GM23338 (cell line): Measurements from ENCODE around the gene PAX2. TPM values are rescaled to one million over a fixed set of nuclear protein-coding genes. Genes with fewer than 3 reads are reported as not detected.
A peak's percentile ranks its signal among the peaks of the same experiment; 100 is the strongest.

Source experiments
- ATAC-seq: fragments of 200-7000 bp; cut with Tn5 transposase; 3 replicates; pipeline ENCODE4 v1.9.1; 2020
- DNase-seq: peaks from one replicate; pipeline ENCODE4 v3.0.0-alpha.2; 2015; ENCODE audit warnings: low spot score
- H2AFZ ChIP-seq: fragments of 200-600 bp; sonication (generic); 2 replicates; pipeline ENCODE4 v1.8.0; 2016; ENCODE audit warnings: antibody characterized with exemption, mild to moderate bottlenecking, moderate library complexity
- H3F3A ChIP-seq: fragments of 200-600 bp; sonication (generic); replicated peaks from 2 replicates; pipeline ENCODE4 v1.8.0; 2017; ENCODE audit warnings: antibody characterized with exemption, mixed run types, low read depth
- H3K27ac ChIP-seq: fragments of 200-600 bp; sonication (generic); 2 replicates; pipeline ENCODE4 v1.6.1; 2016; ENCODE audit warnings: low read depth
- H3K27me3 ChIP-seq: fragments of 200-600 bp; sonication (generic); 2 replicates; pipeline ENCODE4 v1.8.0; 2016; ENCODE audit warnings: mild to moderate bottlenecking, mixed run types, moderate library complexity; ENCODE audit not compliant: insufficient read depth
- H3K36me3 ChIP-seq: fragments of 200-600 bp; sonication (generic); 2 replicates; pipeline ENCODE4 v1.8.0; 2016; ENCODE audit warnings: mild to moderate bottlenecking; ENCODE audit not compliant: insufficient read depth
- H3K4me1 ChIP-seq: fragments of 200-600 bp; sonication (generic); 2 replicates; pipeline ENCODE4 v1.8.0; 2016; ENCODE audit warnings: mild to moderate bottlenecking, moderate library complexity; ENCODE audit not compliant: insufficient read depth
- H3K4me2 ChIP-seq: fragments of 200-600 bp; sonication (generic); 2 replicates; pipeline ENCODE4 v1.7.1; 2017; ENCODE audit warnings: mixed run types
- H3K4me3 ChIP-seq: fragments of 200-600 bp; sonication (generic); 2 replicates; pipeline ENCODE4 v1.6.1; 2016; ENCODE audit warnings: mixed run types
- H3K79me2 ChIP-seq: fragments of 200-600 bp; sonication (generic); replicated peaks from 2 replicates; pipeline ENCODE4 v1.8.0; 2017; ENCODE audit warnings: mild to moderate bottlenecking; ENCODE audit not compliant: insufficient read depth
- H3K9me2 ChIP-seq: fragments of 200-600 bp; sonication (generic); 2 replicates; pipeline ENCODE4 v1.8.0; 2017; ENCODE audit not compliant: insufficient read depth
- H4K20me1 ChIP-seq: fragments of 200-600 bp; sonication (generic); replicated peaks from 2 replicates; pipeline ENCODE4 v1.8.0; 2017; ENCODE audit warnings: mild to moderate bottlenecking; ENCODE audit not compliant: insufficient read depth
- H3K27ac Mint-ChIP-seq: 2 replicates; pipeline ENCODE4 v1.8.0; 2020; ENCODE audit warnings: inconsistent platforms, mild to moderate bottlenecking, moderate library complexity, mixed read lengths
- H3K27me3 Mint-ChIP-seq: 3 replicates; pipeline ENCODE4 v1.8.0; 2022; ENCODE audit warnings: low read depth, mild to moderate bottlenecking, moderate library complexity, mixed read lengths, inconsistent platforms; ENCODE audit not compliant: insufficient read depth, poor library complexity
- H3K36me3 Mint-ChIP-seq: 3 replicates; pipeline ENCODE4 v1.8.0; 2021; ENCODE audit warnings: low read depth, mild to moderate bottlenecking, inconsistent platforms, moderate library complexity, mixed read lengths
- H3K4me1 Mint-ChIP-seq: 3 replicates; pipeline ENCODE4 v1.8.0; 2020; ENCODE audit warnings: mild to moderate bottlenecking, inconsistent platforms, mixed read lengths
- H3K4me3 Mint-ChIP-seq: 3 replicates; pipeline ENCODE4 v1.8.0; 2021; ENCODE audit warnings: moderate library complexity, mild to moderate bottlenecking, inconsistent platforms, mixed read lengths
- H3K9me3 Mint-ChIP-seq: 3 replicates; pipeline ENCODE4 v1.8.0; 2020; ENCODE audit warnings: moderate library complexity, mild to moderate bottlenecking, inconsistent platforms, mixed read lengths
- CREB1 ChIP-seq: fragments of 250-450 bp; sonication (Bioruptor Pico); IDR thresholded peaks from 2 replicates; pipeline ENCODE4 v1.5.0; 2020; ENCODE audit warnings: low read depth, mild to moderate bottlenecking, moderate library complexity
- CTCF ChIP-seq, 2 experiments: fragments of 200-600 bp in 1 of 2; sonication (generic) in 1 of 2; conservative IDR thresholded peaks; 2 replicates each; pipeline versions ENCODE4 v1.5.1 to v1.6.1; 2016 to 2017; ENCODE audit warnings: antibody characterized with exemption in 2 of 2, low read depth in 2 of 2, mild to moderate bottlenecking in 2 of 2, moderate library complexity in 1 of 2
- ETS1 ChIP-seq: IDR thresholded peaks from 2 replicates; pipeline ENCODE4 v1.6.1; 2016; ENCODE audit warnings: antibody characterized with exemption
- EZH2 ChIP-seq: fragments of 200-600 bp; sonication (generic); IDR thresholded peaks from one replicate; pipeline ENCODE4 v1.8.0; 2017; ENCODE audit warnings: antibody characterized with exemption, mild to moderate bottlenecking, low read depth; ENCODE audit not compliant: unreplicated experiment
- EZH2phosphoT487 ChIP-seq: fragments of 200-600 bp; sonication (generic); IDR thresholded peaks from one replicate; pipeline ENCODE4 v1.8.1; 2018; ENCODE audit warnings: antibody characterized with exemption; ENCODE audit not compliant: unreplicated experiment
- JUNB ChIP-seq: IDR thresholded peaks from one replicate; pipeline ENCODE4 v1.6.1; 2016; ENCODE audit warnings: antibody characterized with exemption; ENCODE audit not compliant: unreplicated experiment
- NANOG ChIP-seq: IDR thresholded peaks from 2 replicates; pipeline ENCODE4 v1.6.1; 2016; ENCODE audit warnings: antibody characterized with exemption, borderline replicate concordance
- POLR2AphosphoS5 ChIP-seq: IDR thresholded peaks from 2 replicates; pipeline ENCODE4 v1.6.1; 2016; ENCODE audit warnings: antibody characterized with exemption, low read depth
- REST ChIP-seq: IDR thresholded peaks from one replicate; pipeline ENCODE4 v1.6.1; 2018; ENCODE audit warnings: antibody characterized with exemption; ENCODE audit not compliant: unreplicated experiment
- STAT1 ChIP-seq: IDR thresholded peaks from one replicate; pipeline ENCODE4 v1.6.1; 2016; ENCODE audit warnings: antibody characterized with exemption; ENCODE audit not compliant: unreplicated experiment
- ZNF114 ChIP-seq: fragments of 250-450 bp; sonication (Bioruptor Pico); IDR thresholded peaks from 2 replicates; pipeline ENCODE4 v1.5.0; 2020; ENCODE audit warnings: mild to moderate bottlenecking, moderate library complexity
- ZNF331 ChIP-seq: fragments of 250-450 bp; sonication (Bioruptor Pico); IDR thresholded peaks from 2 replicates; pipeline ENCODE4 v1.5.0; 2020; ENCODE audit warnings: low read depth, mild to moderate bottlenecking, moderate library complexity
- ZNF462 ChIP-seq: fragments of 250-450 bp; sonication (Bioruptor Pico); IDR thresholded peaks from 2 replicates; pipeline ENCODE4 v1.5.0; 2020; ENCODE audit warnings: mild to moderate bottlenecking, moderate library complexity
- polyA plus RNA-seq: library from polyadenylated mRNA; unstranded; fragments of >200 nt; fragmentation: Nextera tagmentation; extraction: Ambion mirVana; gene quantifications from 2 replicates; pipeline ENCODE4 v1.2.1, GENCODE V29; 2016
- total RNA-seq: library from RNA; depleted of rRNA; stranded (reverse); fragments of >200 nt; shearing (Covaris generic); gene quantifications from 2 replicates; pipeline ENCODE4 v1.2.3, GENCODE V29; 2014

Gene PAX2
- total and polyA plus RNA-seq, 2 experiments from 2014 or later, result not detected

- no peak for DNase-seq
- TF ChIP-seq ZNF114 (CRISPR knock-in tag) (no peak), NANOG (no peak), CTCF (conservative IDR thresholded peaks at IDR 0.05; ENCODE audit: low read depth in 2 of 2) (no peak), POLR2AphosphoS5 (no peak), ETS1 (no peak), EZH2 (no peak), STAT1 (no peak), ZNF462 (CRISPR knock-in tag) (no peak), CREB1 (CRISPR knock-in tag) (no peak), EZH2phosphoT487 (no peak), JUNB (no peak), ZNF331 (CRISPR knock-in tag) (no peak), REST (no peak)
- ATAC-seq, result no peak
- Histone ChIP-seq H3K36me3 (no peaks in the 10 kb centered on the region), H3K9me2 (no peaks in the 10 kb centered on the region), H3K4me1 (peaks cover 8% of the 10 kb centered on the region), H2AFZ (peak overlapping the region; percentile 28; the same call in 1 of the 2 replicates), H3K27ac (no peak overlapping the region), H3K79me2 (no peaks in the 10 kb centered on the region), H3K4me2 (peak overlapping the region; percentile 10), H3K27me3 (no peaks in the 10 kb centered on the region), H3F3A (no peaks in the 10 kb centered on the region), H4K20me1 (no peaks in the 10 kb centered on the region), H3K4me3 (no peak overlapping the region)
- Mint-ChIP-seq H3K36me3 (no peaks in the 10 kb centered on the region; the same call in 2 of the 3 replicates), H3K27ac (no peak overlapping the region), H3K4me3 (no peak overlapping the region), H3K27me3 (peaks cover 24% of the 10 kb centered on the region), H3K4me1 (peaks cover 23% of the 10 kb centered on the region), H3K9me3 (0 out of 3 replicates have a peak, but pooled peaks cover 3% of the 10 kb centered on the region)
Observed at GRCh38 chr10:100775871-100776270, 30.5 kb downstream of the PAX2 start.
